Erythroblast (primary cell): ENCODE results near the gene DDIAS.
"Not testable (repeated sequence)": the region's sequence is repeated elsewhere in the genome, so short reads cannot be mapped to it uniquely, and the experiment has no call there.

Experiments
- GATA1 ChIP-seq: IDR thresholded peaks from 2 replicates; pipeline ENCODE4 v1.6.1; 2011; ENCODE audit warnings: low read depth, mild to moderate bottlenecking, control low read depth, low read length, moderate library complexity
- POLR2A ChIP-seq: IDR thresholded peaks from 2 replicates; pipeline ENCODE4 v1.6.1; 2011; ENCODE audit warnings: mild to moderate bottlenecking, low read length

DNA sequence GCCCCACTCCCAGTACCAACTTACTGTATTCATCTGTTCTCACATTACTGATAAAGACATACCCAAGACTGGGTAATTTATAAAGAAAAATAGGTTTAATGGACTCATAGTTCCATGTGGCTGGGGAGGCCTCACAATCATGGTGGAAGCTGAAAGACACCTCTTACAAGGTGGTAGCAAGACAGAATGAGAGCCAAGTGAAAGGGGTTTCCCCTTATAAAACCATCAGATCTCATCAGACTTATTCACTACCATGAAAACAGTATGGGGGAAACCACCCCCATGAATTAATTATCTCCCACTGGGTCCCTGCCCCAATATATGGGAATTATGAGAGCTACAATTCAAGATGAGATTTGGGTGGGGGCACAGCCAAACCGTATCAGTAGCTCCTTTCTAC, 43.5 kb downstream of the DDIAS start:
- not testable (repeated sequence) for TF ChIP-seq POLR2A, GATA1
